NCI-H82 treated with DMSO at 0.1 percent for 48 hours (cell line): ENCODE data around the gene LTA.

ENCODE experiments used
- DNase-seq: peaks from one replicate; lab custom pipeline; 2025; ENCODE audit not compliant: unreplicated experiment; lab: John Stamatoyannopoulos, UW

The LTA gene

GRCh38 chr6:31572041-31572911 lies at the start of gene LTA:
TSS of gene LTA (plus strand) at chr6:31572289. CDS start at chr6:31572743, 454 bp downstream.
- DNase-seq, result no peak

- DNase-seq, result no peak
These were observed 46.5 kb upstream of the LTA start for GRCh38 chr6:31525553-31525931.

GRCh38 chr6:31525932-31526591 lies 46.0 kb upstream of the LTA start:
- DNase-seq, result no peak

- DNase-seq, result no peak
These were observed 43.7 kb upstream of the LTA start for GRCh38 chr6:31528307-31528777.

GRCh38 chr6:31528821-31529328 lies 43.2 kb upstream of the LTA start, which contains the start of gene MCCD1:
TSS of gene MCCD1 (plus strand) at chr6:31528962. CDS start at chr6:31529015, 53 bp downstream.
- DNase-seq, result no peak

GRCh38 chr6:31529329-31530150 lies 42.5 kb upstream of the LTA start:
- no peak for DNase-seq

- DNase-seq, result no peak
These were observed 41.4 kb upstream of the LTA start for GRCh38 chr6:31530659-31531058.

- DNase-seq, result no peak
These were observed 40.9 kb upstream of the LTA start for GRCh38 chr6:31531162-31531561.

- DNase-seq, result no peak
These were observed 40.1 kb upstream of the LTA start for GRCh38 chr6:31531771-31532643.

GRCh38 chr6:31532644-31533454 lies 39.2 kb upstream of the LTA start:
- DNase-seq, result no peak

GRCh38 chr6:31533455-31533841 lies 38.6 kb upstream of the LTA start:
- no peak for DNase-seq

GRCh38 chr6:31534011-31534410 lies 38.1 kb upstream of the LTA start:
- no peak for DNase-seq

GRCh38 chr6:31534521-31535040 lies 37.5 kb upstream of the LTA start:
- DNase-seq, result no peak

GRCh38 chr6:31535538-31536324 lies 36.4 kb upstream of the LTA start:
- no peak for DNase-seq

- DNase-seq, result no peak
These were observed 33.2 kb upstream of the LTA start for GRCh38 chr6:31538805-31539400.

GRCh38 chr6:31540640-31541039 lies 31.4 kb upstream of the LTA start:
- DNase-seq, result no peak

GRCh38 chr6:31541059-31541657 lies 30.9 kb upstream of the LTA start:
- DNase-seq, result no peak
